ENCODE results near the gene TMCC3. TPM values are rescaled to one million over a fixed set of nuclear protein-coding genes. Genes with fewer than 3 reads are reported as not detected.
A peak's percentile ranks its signal among the peaks of the same experiment; 100 is the strongest.

Gene TMCC3
- total RNA-seq, 1 experiment from 2014 or later: 0.62 TPM

DNA sequence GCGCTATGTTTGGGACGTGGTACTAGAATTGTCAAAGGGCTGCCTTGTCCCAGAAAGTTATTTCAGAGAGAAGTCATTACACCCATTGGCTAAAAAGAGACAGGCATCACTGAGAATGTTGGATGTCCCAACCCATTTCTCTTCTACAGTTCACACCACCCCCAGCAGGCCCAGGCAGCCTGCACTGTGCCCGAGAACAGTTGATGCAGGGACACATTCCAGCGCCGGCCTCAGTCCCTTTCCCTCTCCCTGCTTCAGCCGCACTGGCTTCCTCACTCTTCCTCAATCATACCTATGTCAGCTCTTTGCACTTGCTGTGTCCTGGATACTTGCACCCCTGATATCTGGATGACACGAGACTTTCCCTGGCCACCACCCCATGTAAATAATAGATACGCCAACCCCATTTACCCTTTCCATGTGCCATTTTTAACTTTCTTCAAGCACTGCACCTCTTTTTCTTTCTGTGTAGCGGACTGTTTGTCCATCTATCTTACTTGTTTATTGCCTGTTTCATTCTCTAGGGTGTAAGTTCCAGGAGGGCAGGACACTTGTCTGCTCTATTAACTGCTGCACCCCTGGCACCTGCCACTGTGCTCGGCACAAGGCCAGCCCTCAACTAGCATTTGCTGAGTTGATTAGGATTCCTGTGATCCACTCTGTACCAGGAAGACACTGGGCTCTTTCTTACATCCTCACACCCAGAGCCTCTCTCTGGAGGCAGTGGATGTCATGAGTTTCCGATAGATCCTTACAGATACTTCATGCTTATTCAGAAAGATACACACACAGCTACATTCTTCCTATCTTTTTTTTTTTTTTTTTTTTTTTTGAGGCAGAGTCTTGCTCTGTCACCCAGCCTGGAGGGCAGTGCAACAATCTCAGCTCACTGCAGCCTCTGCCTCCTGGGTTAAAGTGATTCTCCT lies 114.1 kb downstream of the TMCC3 start:
- Histone ChIP-seq H3K27me3 (ENCODE audit: control insufficient read depth, insufficient read depth, low read length) (no peaks in the 10 kb centered on the region), H3K4me3 (ENCODE audit: insufficient read depth, low read depth, low read length) (no peak overlapping the region), H3K36me3 (replicated peaks; ENCODE audit: control insufficient read depth, insufficient read depth, low read length) (no peaks in the 10 kb centered on the region)
- no peak for DNase-seq

DNA sequence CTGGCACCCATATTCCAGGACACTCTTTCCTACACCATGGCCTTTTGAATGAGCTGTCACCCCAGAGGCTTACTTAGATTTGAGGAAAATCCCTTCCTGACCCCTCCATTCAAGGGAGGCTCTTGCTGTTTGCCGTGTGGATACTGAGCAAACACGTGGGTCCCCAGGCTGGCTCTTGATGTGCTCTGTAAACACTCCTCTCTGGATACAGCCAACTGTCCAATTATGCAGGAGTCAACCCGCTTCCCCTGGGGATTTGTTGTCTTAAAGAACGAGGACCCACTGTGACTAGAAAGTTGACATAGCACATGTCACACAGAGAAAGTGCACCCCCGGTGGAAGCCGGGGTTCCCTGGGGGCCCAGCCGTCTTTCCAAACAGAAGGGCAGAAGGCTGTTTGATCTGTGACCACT lies 114.8 kb downstream of the TMCC3 start:
- DNase-seq: no peak
- H3K4me3 ChIP-seq (ENCODE audit: insufficient read depth, low read depth, low read length): no peak overlapping the region
- no peaks in the 10 kb centered on the region; the same call in 1 of the 2 replicates for H3K27me3 ChIP-seq (ENCODE audit: control insufficient read depth, insufficient read depth, low read length)
- H3K36me3 ChIP-seq (replicated peaks; ENCODE audit: control insufficient read depth, insufficient read depth, low read length): no peaks in the 10 kb centered on the region

DNA sequence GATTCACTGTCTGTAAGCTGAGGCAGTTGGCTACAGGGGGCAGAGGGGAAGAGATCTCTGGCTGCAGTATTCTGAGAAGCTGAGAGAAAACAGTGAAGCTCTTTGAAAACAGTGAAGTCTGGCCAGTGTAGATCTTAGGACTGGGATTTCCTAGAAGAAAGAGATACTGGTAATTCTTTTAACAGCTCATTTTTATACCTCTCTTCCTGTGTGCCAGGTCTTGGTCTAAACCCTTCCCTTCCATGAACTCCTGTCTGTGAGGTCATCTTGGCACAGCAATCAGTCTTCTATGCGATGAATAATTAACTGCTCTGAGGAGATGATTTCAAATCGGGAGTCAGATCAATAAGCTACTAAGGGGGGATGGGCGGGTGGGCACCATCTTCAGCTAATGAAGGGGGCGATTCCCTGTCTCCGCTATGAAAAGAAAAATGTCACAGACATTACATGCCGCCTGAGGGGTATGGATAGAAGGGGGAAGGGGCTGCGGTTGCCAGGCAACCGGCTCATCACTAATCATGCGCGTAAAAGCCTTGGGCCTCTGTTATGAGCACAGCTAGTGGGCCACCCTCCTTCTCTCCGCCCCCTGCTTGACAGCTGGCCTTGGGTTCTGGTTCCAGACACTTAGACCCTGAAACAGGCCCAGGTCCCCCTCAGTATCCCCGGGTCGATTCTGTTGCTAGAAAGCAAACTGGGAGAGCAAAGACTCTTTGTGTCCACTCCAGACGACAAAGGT lies 115.4 kb downstream of the TMCC3 start:
- no peaks in the 10 kb centered on the region; the same call in 1 of the 2 replicates for H3K27me3 ChIP-seq (ENCODE audit: control insufficient read depth, insufficient read depth, low read length)
- no peak overlapping the region for H3K4me3 ChIP-seq (ENCODE audit: insufficient read depth, low read depth, low read length)

DNA sequence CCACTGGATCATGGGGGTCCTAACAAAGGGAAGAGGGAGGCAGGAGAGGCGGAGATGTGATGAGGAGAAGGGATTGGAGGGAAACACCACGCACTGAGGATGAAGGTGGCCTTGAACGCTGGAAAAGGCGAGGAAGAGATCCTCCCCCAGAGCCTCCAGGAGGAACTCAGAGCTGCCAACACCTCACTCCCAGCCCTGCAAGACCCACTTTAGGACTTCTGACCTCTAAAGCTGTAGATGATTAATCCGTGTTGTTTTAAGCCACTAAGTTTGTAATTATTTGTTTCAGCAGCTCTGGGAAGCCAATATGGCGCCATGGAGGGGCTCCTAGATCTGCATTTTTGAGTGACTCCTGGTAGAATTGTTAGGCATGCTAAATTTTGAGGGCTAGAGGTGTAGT lies 116.1 kb downstream of the TMCC3 start:
- H3K36me3 ChIP-seq (replicated peaks; ENCODE audit: control insufficient read depth, insufficient read depth, low read length): no peaks in the 10 kb centered on the region
- H3K4me3 ChIP-seq (ENCODE audit: insufficient read depth, low read depth, low read length): no peak overlapping the region
- no peak for DNase-seq
- H3K27me3 ChIP-seq (ENCODE audit: control insufficient read depth, insufficient read depth, low read length): no peaks in the 10 kb centered on the region; the same call in 1 of the 2 replicates

More for the DNA sequence above, 115.4 kb downstream of the TMCC3 start:
- peak; percentile 33 for DNase-seq
- H3K36me3 ChIP-seq (replicated peaks; ENCODE audit: control insufficient read depth, insufficient read depth, low read length): no peaks in the 10 kb centered on the region

DNA sequence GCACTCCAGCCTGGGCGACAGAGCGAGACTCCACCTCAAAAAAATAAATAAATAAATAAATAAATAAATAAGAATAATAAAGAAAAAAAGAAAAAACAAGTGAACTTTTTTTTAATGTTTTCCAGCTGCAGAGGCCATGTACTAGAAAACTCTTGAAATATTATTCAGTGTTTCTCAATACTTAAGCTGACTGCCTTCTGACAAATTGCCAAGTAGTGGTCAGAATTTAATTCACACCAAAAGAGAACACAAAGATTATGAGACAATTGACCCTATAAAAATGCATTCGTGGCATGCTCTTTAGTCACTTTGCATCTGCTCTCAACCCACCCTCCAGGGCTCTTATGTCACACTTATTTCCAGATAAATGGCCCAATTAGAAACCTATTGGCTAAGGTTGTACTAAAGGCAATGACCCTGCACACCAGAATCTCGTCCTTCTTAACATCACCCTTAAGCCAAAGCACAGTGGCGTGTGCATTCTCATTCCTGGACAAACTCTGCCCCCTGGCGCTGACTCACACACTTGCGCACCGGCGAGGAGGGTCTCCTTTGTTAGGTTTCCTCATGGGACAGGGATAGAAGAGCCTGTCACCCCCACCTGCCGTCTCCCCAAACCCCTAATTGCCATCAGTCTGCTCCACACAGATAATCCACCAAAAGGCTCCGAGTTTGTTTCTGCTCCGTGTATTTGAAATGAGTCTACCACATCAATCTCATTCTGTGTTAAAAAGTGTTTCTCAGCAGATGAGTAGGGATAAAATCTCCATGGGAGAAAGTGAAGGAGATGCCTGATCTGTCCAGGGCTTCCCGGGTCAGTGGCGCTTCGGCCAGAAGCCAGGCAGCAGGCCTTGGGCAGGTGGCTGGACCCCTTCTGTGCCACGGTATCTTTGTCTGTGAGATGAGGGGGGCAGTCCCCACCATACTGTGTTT lies 117.6 kb downstream of the TMCC3 start:
- no peaks in the 10 kb centered on the region for H3K36me3 ChIP-seq (replicated peaks; ENCODE audit: control insufficient read depth, insufficient read depth, low read length)
- H3K4me3 ChIP-seq (ENCODE audit: insufficient read depth, low read depth, low read length): no peak overlapping the region
- H3K27me3 ChIP-seq (ENCODE audit: control insufficient read depth, insufficient read depth, low read length): no peaks in the 10 kb centered on the region; the same call in 1 of the 2 replicates
- DNase-seq: peak; percentile 86

DNA sequence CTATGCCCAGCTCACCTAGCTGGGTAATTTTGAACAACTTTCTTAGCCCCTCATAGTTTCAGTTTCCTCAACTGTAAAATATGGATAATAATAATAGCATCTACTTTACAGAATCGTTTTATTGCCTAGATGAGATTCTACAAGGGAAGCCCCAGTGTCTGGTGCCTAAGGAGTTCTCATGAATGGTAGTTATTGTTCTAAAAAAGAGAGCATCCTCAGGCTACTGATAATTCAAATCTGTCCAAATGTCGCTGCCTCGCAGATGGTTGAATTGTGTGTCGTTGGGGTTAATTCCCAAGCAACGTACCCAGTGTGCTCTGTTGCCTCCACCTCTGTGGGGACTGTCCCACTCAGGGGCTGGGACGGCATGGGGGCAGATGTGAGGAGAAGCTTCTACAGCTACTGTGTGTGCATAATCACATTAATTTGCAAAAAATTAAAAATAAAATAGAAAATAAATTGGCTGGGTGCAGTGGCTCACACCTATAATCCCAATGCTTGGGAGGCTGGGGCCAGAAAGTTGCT lies 119.1 kb downstream of the TMCC3 start:
- DNase-seq: no peak
- no peaks in the 10 kb centered on the region; the same call in 1 of the 2 replicates for H3K27me3 ChIP-seq (ENCODE audit: control insufficient read depth, insufficient read depth, low read length)
- H3K36me3 ChIP-seq (replicated peaks; ENCODE audit: control insufficient read depth, insufficient read depth, low read length): no peaks in the 10 kb centered on the region
- H3K4me3 ChIP-seq (ENCODE audit: insufficient read depth, low read depth, low read length): no peak overlapping the region

DNA sequence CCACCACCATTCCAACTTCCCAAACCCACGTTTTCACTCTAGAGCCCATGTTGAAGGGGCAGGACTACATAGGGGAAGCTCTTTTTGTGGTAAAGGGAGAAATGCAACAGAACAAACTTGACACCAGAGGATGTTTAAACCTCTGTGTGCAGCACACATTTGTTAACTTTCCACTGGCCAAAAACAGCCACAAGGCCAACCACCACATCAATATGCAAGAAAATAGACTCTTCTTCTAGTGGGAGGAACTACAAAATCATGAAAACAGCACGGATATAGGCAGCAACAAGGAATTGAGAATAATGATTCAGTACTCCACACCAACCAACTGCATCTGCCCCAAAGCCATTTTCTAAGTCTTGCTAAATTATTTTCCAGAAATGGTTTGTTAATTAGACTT lies 124.4 kb downstream of the TMCC3 start:
- no peaks in the 10 kb centered on the region for H3K36me3 ChIP-seq (replicated peaks; ENCODE audit: control insufficient read depth, insufficient read depth, low read length)
- DNase-seq: no peak
- no peak overlapping the region for H3K4me3 ChIP-seq (ENCODE audit: insufficient read depth, low read depth, low read length)
- no peaks in the 10 kb centered on the region; the same call in 1 of the 2 replicates for H3K27me3 ChIP-seq (ENCODE audit: control insufficient read depth, insufficient read depth, low read length)

Other genes with a start within 250 kb of the TMCC3 start
- gene CEP83, start 190.7 kb downstream of the TMCC3 start, total RNA-seq (2014; rRNA removed; shearing (Covaris generic)): 10.9 and 12.7 TPM in 2 replicates

Measured in H7 (cell line).